Muscle of arm (tissue), 12 donors: ENCODE data around the gene BSPRY. TPM values are rescaled to one million over a fixed set of nuclear protein-coding genes. Genes with fewer than 3 reads are reported as not detected.
"Not testable (repeated sequence)": the region's sequence is repeated elsewhere in the genome, so short reads cannot be mapped to it uniquely, and the experiment has no call there.

Source experiments
- DNase-seq: peaks from one replicate; pipeline ENCODE4 v3.0.0-alpha.2; 2013
- polyA plus RNA-seq, 12 donors: library from polyadenylated mRNA; unstranded; fragments of 120-200 nt; gene quantifications; one replicate each; pipeline ENCODE4 v1.2.1, GENCODE V29; 2013; ENCODE audit not compliant: insufficient read length in 12 of 12

Gene BSPRY
- polyA plus RNA-seq, 12 donors = 0.17 to 2.7 (median 0.50) TPM; not detected in 2

DNA sequence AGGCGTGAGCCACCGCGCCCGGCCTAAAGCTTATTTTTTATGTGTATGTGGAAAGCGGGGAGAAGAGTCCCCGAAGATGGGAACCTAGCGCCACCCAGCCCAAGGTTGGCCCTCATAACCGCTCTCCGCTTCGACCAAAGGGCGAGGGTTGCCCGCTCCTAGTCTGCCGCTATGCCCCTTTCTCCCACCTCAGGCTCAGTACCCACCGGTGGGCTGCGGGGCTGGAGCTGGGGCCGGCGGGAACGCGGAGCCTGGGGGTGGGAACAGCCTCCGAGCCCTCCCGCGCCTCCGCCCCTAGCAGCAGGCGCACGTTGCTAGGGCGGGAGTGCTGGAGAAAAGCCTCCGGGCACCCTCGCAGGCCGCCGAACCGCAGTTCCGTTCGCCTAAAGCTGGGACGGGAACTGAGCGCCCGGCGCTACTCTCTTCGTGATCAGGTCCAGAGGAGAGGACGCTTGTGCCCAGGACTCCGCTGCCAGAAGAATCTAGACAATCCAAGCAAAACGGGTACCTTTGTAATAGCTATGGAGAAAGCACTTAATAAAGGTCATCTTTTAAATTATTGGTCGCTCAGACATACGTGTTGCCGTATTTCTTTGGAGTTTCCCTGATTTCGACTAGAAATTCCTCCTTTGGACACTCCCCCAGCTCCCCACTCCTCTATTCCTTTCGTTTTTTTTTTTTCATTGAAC, 9.2 kb upstream of the BSPRY start, which contains the start of gene WDR31:
TSS of gene WDR31 (minus strand) at position 265 of the 689 bp plus-strand sequence. CDS start 8,253 bp downstream, outside the sequence.
- DNase-seq = peak; percentile 93

DNA sequence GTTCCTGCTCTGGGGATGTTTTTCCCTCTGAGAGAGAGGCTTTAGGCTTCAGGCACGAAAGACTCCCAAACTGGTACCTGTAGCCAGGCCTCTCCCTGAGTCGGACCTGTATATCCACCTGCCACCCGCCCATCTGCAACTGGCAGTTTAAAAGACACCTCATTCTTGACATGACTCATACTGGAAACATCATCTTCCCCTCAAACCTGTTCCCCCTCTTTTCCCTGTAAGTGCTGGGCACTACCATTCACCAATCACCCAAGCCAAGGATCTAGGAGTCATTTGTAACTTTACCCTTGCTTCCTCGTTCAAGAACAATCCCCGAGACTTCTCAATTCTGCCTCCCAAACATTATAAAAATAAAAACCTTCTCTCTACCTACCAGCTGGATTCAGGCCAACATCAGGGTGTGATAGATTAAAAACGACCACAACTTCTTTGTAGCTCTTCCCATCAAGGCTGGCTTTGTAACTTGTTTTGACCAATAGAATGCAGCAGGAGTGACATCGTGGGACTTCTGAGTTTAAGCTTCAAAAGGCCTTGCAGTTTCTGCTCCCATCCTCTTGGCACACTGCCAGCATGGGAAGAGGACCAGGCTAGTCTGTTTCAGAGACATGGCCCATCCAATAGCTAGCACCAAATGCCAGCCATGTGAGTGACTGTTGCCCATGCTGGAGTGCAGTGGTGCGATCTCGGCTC, 7.5 kb upstream of the BSPRY start:
- DNase-seq = no peak

DNA sequence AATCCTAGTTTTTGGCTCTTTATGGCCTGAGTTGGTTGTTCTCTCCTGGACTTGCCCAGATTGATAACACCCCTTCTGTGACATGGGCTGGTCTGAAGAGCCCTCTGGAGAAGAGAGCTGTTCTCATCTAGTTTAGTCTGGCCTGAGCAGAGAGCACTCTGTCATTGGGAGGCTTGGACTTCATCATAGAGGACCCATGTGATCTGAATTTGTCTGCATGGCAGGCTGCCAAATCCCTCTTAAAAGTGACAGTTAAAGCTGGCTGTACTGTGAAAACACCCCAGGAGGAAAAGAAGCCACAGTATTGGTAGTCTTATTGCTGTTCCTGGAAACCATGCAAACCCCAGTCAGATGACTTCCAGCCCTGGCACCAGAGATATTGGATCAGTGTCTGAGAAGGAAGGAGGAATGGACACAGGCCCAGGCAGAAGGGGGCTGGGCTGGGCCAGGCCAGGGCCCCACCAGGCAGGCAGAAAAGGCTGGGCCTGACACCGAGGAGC, 5.6 kb upstream of the BSPRY start:
- peak; percentile 7 for DNase-seq

GRCh38 chr9:113345190-113345589, 4.2 kb upstream of the BSPRY start:
- no peak for DNase-seq

DNA sequence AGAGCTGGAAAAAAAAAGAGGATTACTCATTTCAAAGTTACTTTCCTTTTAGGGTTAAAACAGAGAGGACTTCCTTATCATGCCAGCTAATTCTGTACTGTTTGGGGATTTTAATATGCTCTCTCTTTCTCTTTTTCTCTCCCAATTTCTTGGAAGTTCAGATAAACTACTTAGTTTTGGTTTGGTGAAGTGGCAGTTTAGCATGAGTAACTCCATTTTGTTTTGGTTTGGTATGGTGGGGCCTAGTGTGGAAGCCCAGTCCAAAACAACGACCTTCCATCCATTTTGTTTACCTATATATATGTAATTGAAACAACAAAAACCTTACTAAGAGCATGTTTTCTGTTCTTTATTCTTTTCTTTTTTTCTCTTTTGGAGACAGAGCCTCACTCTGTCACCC, 3.7 kb upstream of the BSPRY start:
- no peak for DNase-seq

DNA sequence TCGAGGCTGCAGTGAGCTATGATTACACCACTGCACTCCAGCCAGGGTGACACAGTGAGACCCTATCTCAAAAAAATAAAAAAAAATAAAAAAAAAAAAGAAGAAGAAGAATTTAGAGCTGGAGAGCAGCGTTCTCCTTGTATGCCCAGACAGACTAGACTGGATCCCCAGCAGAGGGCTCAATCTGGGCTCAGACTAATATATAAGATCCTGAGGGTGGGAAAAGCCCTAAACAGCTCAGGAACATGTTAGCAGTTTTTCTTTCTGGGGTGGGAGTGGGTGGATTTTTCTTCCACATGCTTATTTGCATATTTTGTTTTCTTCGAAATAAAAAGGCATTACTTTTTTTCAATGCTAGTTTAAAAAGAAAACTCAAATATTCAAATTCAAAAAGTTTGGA, 904 bp upstream of the BSPRY start:
- no peak for DNase-seq

DNA sequence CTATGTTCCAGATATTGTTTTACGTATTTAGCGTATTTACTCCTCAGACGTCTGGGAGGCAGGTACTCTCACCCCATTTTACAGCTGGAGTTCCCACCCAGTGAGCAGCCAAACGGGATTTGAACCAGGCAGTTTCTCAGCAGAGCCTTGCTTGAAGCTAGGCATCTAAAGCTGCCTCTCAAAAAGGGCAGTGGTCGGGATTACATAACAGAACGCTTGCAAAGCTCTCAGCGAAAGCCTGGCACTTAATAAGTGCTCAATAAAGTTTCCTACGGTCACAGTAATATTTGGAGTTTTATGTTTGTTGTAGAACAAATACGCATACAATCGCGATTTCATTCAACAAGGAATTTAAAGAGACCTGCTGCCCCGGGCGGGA, 286 bp upstream of the BSPRY start:
- no peak for DNase-seq

DNA sequence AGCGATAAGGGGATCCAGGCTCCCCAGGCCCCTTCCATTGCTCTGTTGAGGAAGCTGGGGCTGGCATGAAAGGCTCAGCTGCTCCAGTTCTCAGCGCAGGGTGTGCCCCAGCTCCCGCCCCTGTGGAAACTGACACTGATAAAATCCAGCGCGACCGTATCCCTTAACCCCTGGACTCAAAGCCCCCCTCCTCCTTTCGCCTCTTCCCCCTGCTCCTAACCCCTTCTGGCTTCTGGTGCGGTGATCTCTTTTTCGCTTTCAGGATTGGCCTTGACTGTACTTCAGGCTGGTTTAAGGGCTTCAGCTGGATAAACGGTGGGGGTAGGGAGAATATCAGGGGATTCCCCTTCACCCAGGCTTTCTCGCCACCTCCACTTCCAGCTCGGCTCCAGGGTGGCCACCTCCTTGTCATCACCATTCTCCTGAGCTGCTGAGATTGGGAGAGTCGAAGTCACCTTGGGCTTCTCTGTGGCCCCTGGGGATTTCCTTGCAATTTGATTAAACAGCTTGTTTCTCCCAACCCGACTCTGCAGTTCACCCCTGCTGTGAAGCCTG, 843 bp downstream of the BSPRY start:
- no peak for DNase-seq

GRCh38 chr9:113350937-113351336, 1.6 kb downstream of the BSPRY start:
- DNase-seq = no peak

- no peak for DNase-seq
Measured at GRCh38 chr9:113352006-113352405, 2.7 kb downstream of the BSPRY start.

GRCh38 chr9:113352411-113352810, 3.1 kb downstream of the BSPRY start:
- no peak for DNase-seq

DNA sequence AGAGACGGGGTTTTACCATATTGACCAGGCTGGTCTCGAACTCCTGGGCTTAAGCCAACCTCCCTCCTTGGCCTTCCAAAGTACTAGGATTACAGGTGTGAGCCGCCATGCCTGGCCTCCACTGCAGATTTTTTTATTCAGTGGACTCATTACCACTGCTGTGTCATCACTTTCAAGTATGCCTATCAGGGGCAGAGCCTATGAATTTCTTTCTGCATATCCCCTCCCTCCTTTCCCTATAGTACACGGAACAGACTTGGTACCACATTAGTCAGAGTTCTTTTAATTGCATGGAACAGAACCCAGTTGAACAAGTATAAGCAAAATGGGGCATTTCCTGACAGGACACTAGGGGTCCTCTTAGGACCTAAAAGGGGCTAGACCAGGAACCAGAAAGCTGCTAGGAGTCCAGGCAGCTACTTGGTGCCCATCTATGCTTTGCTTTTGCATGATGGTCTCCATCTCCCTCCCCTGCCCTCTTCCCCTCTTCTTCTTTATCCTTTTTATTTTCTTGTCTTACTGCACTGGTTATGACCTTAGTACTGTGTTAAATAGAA, 5.8 kb downstream of the BSPRY start:
- no peak for DNase-seq

DNA sequence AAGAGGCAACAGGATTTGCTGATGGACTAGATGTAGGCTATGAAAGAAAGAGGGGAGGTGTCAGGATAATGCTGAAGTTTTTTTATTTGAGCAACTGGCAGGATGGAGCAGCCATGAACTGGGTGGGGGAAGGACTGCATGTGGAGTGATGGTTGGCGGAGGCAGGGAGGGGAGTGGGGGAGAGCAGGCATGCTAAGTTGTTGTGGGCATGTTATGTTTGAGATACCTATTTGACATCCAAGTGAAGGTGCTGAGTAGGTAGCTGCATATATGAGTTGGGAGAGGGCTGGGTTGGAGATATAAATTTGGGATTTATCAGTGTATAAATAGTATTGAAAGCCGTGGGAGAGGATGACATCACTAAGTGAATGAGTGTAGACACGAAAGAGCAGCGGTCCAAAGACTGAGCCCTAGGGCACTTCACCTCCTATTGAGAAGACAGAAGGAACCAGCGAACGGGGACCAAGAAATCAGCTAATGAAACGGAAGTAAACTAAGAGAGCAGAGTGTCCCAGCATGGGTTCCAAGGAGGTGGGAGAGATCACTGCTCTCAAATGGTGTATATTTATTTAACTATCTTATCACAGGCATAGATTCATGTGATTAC, 7.4 kb downstream of the BSPRY start:
- DNase-seq = no peak

GRCh38 chr9:113359385-113359784, 10.0 kb downstream of the BSPRY start:
- no peak for DNase-seq

- no peak for DNase-seq
Measured at GRCh38 chr9:113360242-113360842, 11.0 kb downstream of the BSPRY start.

GRCh38 chr9:113361304-113362018, 12.1 kb downstream of the BSPRY start:
- no peak for DNase-seq

GRCh38 chr9:113363336-113363735, 14.0 kb downstream of the BSPRY start:
- DNase-seq = no peak

GRCh38 chr9:113364951-113365350, 15.6 kb downstream of the BSPRY start:
- DNase-seq = no peak

DNA sequence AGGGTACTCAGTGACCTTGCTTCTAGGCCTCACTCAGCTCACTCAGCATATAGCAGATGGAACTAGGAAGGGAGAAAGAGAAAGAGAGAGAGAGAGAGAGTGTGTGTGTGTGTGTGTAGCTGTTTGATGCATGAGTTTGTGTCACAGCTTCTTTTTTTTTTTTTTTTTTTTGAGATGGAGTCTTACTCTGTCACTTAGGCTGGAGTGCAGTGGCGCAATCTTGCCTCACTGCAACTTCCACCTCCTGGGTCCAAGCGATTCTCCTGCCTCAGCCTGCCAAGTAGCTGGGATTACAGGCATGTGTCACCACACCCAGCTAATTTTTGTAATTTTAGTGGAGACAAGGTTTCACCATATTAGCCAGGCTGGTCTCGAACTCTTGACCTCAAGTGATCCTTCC, 16.3 kb downstream of the BSPRY start:
- DNase-seq = not testable (repeated sequence)

GRCh38 chr9:113368348-113368981, 19.1 kb downstream of the BSPRY start:
- no peak for DNase-seq
